ENCODE data around the gene GPD1L. TPM values are rescaled to one million over a fixed set of nuclear protein-coding genes. Genes with fewer than 3 reads are reported as not detected.
A peak's percentile ranks its signal among the peaks of the same experiment; 100 is the strongest.

Gene GPD1L
- total and polyA plus RNA-seq, 2 of the 13 experiments (the other 11 are each of a cell fraction or from before 2014, with no cell fraction given): 4.9 to 13.7 TPM

GRCh38 chr3:32095431-32095830 is 11.0 kb upstream of the GPD1L start (continued):
- TF ChIP-seq AHDC1 (CRISPR knock-in tag; IDR thresholded peaks at IDR 0.05; ENCODE audit: borderline replicate concordance): peak; percentile 67; the same call in 1 of the 2 replicates
- peak in 1 of 2 experiments; percentile 56; a peak in 1 of 4 replicates for TF ChIP-seq ATF4 (CRISPR knock-in tag; IDR thresholded peaks at IDR 0.05)
- TF ChIP-seq RERE (CRISPR knock-in tag; IDR thresholded peaks at IDR 0.05; ENCODE audit: low read depth): peak; percentile 82; the same call in 1 of the 2 replicates
- no peak for TF ChIP-seq CSRNP2 (CRISPR knock-in tag; conservative IDR thresholded peaks at IDR 0.05; ENCODE audit: low read depth)
- peak; percentile 97 for TF ChIP-seq TBL1XR1 (IDR thresholded peaks at IDR 0.05; ENCODE audit: borderline replicate concordance, low read length, partially characterized antibody)
- 0 out of 2 replicates have a peak, but pooled peaks have one; percentile 28 for TF ChIP-seq RCOR2 (CRISPR knock-in tag; IDR thresholded peaks at IDR 0.05)
- TF ChIP-seq GABPA (IDR thresholded peaks at IDR 0.05; ENCODE audit: low read depth, low read length): no peak
- 0 out of 2 replicates have a peak, but pooled peaks have one; percentile 15 for TF ChIP-seq GABPA (CRISPR knock-in tag; IDR thresholded peaks at IDR 0.05; ENCODE audit: low read depth)
- 0 out of 2 replicates have a peak, but pooled peaks have one; percentile 50 for TF ChIP-seq CBFB (CRISPR knock-in tag; IDR thresholded peaks at IDR 0.05)
- peak; percentile 30; the same call in 1 of the 2 replicates for TF ChIP-seq CREB1 (IDR thresholded peaks at IDR 0.05)
- peak; percentile 45; the same call in 1 of the 2 replicates for TF ChIP-seq CREB1 (CRISPR knock-in tag; IDR thresholded peaks at IDR 0.05)
- TF ChIP-seq TEAD3 (CRISPR knock-in tag; optimal IDR thresholded peaks at IDR 0.05; ENCODE audit: borderline replicate concordance): peak; percentile 25
- TF ChIP-seq PPARG (CRISPR knock-in tag; conservative IDR thresholded peaks at IDR 0.05): peak; percentile 42; the same call in 1 of the 2 replicates
- no peak for TF ChIP-seq ZNF644 (CRISPR knock-in tag; IDR thresholded peaks at IDR 0.05; ENCODE audit: low read depth)
- TF ChIP-seq NR2F2 (IDR thresholded peaks at IDR 0.05; ENCODE audit: borderline replicate concordance, low read depth): peak; percentile 90
- peak; percentile 96 for TF ChIP-seq TBX3 (IDR thresholded peaks at IDR 0.05; ENCODE audit: borderline replicate concordance)
